DOHH2 (cell line): ENCODE results near the gene LRP8.

Experiments
- EZH2phosphoT487 ChIP-seq: fragments of 200-600 bp; sonication (generic); IDR thresholded peaks from 2 replicates; pipeline ENCODE4 v1.6.1; 2017; ENCODE audit warnings: borderline replicate concordance, mild to moderate bottlenecking, antibody characterized with exemption, low read length, moderate library complexity, mixed read lengths
- TF ChIP-seq, protein P1 (sequence below): fragments of 200-600 bp; sonication (generic); IDR thresholded peaks from one replicate; pipeline ENCODE4 v1.5.1; 2014; ENCODE audit warnings: antibody characterized with exemption, mild to moderate bottlenecking, low read depth, low read length; ENCODE audit not compliant: poor library complexity, severe bottlenecking

DNA sequence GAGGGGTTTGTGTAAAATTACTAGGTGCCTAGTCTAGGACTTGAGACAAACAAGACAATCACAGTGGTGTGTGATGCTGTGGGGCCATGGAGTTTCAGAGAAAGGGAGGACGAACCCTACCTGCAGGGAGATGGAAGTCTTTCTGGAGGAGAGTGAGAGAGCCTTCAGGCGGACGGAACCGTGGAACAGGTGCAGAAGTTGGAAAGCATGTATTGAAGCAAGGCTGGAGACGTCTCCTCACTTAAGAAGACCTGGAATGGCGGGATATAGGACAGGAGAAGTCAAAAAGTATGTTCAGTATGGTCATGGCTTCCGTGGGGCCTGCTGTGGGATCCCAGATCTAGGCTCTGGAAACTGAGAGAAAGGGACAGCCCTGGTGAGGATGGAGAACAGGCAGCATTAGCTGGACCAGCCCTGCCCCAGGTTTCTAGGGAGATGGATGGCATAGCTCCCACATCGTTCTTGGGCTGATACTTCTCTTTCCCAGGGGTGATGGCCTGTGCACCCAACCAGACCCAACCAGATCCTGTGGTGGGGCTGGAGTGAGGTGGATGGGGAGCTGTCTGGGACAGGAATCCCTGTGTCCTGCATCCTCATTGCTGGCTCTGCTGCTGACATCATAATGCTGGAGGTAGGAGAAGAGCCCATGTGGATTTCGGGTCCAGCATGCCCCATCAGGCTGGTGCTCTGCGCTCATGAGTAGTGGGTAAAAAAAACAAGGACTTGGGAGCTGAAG, 15.0 kb upstream of the LRP8 start:
- TF ChIP-seq, protein P1, sequence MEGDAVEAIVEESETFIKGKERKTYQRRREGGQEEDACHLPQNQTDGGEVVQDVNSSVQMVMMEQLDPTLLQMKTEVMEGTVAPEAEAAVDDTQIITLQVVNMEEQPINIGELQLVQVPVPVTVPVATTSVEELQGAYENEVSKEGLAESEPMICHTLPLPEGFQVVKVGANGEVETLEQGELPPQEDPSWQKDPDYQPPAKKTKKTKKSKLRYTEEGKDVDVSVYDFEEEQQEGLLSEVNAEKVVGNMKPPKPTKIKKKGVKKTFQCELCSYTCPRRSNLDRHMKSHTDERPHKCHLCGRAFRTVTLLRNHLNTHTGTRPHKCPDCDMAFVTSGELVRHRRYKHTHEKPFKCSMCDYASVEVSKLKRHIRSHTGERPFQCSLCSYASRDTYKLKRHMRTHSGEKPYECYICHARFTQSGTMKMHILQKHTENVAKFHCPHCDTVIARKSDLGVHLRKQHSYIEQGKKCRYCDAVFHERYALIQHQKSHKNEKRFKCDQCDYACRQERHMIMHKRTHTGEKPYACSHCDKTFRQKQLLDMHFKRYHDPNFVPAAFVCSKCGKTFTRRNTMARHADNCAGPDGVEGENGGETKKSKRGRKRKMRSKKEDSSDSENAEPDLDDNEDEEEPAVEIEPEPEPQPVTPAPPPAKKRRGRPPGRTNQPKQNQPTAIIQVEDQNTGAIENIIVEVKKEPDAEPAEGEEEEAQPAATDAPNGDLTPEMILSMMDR, result no peak
- no peak for TF ChIP-seq EZH2phosphoT487
